IPS-11a (cell line): ENCODE data around the gene SKA2.
"Not testable (repeated sequence)": the region's sequence is repeated elsewhere in the genome, so short reads cannot be mapped to it uniquely, and the experiment has no call there.

Experiments used
- H3K4me3 ChIP-seq: one replicate; pipeline ENCODE4 v1.5.1; 2013; ENCODE audit warnings: low read depth, low read length, control low read depth

SKA2 gene

DNA sequence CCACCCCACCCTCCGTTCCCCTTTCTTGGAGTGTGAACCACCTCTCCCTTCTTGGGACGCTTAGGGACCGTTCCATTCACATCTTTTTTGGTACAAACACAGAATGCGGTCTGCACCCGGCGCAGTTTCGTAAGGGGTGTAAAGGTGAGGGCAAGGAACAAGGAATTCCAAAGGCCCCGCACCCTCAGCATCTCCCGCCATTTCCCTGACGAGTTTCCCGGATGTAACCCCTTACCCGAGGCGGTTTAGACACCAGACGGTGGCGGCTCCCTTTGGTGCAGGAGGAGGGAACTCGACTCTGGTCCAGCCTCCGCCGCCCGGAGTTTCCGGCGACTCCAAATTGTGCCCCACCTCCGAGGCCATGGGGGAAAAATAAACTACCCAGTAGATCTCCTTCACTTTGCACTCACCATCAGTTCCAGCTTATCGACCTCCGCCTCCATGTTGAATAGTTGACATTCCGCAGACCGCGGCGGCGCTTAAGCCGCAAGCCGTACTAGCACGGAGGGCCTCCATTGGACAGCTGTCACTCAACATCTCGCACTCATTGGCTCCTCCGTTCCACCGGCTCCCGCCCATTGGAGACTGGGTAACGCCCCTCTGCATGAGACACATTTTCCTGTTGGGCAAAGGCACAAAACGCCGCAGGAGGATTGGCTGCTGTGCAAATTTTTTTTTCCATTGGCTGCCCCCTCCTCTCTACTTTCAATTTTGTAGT lies at the start of gene SKA2:
SKA2 (minus strand) TSS at position 466 of the 718 bp plus-strand sequence; CDS start at position 443, 23 bp downstream.
- H3K4me3 ChIP-seq, result peak within 1 kb of the TSS; percentile 91

DNA sequence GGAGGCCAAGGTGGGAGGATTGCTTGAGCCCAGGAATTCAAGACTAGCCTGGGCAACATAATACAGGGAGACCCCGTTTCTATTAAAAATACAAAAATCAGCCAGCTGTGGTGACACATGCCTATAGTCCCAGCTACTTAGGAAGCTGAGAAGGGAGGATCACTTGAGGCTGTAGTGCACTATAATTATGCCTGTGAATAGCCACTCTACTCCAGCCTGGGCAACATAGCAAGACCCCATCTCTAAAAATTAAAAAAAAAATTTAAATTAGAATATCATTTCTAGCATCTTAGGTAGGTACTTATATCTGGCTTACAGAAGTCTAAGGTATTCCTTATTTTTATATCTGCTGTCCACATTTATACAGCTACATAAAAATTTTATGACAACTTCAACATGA lies 47.3 kb upstream of the SKA2 start:
- no peak overlapping the region for H3K4me3 ChIP-seq

GRCh38 chr17:59199398-59199797 lies 44.4 kb upstream of the SKA2 start:
- H3K4me3 ChIP-seq, result no peak overlapping the region

GRCh38 chr17:59193336-59193862 lies 38.4 kb upstream of the SKA2 start:
- H3K4me3 ChIP-seq, result no peak overlapping the region

- H3K4me3 ChIP-seq, result no peak overlapping the region
These were observed 35.8 kb upstream of the SKA2 start for GRCh38 chr17:59190806-59191205.

- H3K4me3 ChIP-seq, result no peak overlapping the region
These were observed 31.9 kb upstream of the SKA2 start for GRCh38 chr17:59186850-59187249.

GRCh38 chr17:59185997-59186396 lies 31.0 kb upstream of the SKA2 start:
- no peak overlapping the region for H3K4me3 ChIP-seq

GRCh38 chr17:59181481-59181880 lies 26.5 kb upstream of the SKA2 start:
- no peak overlapping the region for H3K4me3 ChIP-seq

DNA sequence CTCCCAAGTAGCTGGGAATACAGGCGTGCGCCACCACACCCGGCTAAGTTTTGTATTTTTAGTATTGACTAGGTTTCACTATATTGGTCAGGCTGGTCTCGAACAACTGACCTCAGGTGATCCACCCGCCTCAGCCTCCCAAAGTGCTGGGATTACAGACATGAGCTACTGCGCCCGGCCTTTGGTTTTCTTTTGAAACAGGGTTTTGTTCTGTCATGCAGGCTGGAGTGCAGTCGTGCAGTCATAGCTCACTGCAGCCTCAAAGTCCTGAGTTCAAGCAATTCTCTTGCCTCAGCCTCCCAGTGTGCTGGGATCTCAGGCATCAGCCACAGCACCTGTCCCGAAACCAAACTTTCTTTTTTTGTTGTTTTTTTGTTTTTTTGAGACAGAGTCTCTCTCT lies 25.6 kb upstream of the SKA2 start:
- H3K4me3 ChIP-seq, result no peak overlapping the region

DNA sequence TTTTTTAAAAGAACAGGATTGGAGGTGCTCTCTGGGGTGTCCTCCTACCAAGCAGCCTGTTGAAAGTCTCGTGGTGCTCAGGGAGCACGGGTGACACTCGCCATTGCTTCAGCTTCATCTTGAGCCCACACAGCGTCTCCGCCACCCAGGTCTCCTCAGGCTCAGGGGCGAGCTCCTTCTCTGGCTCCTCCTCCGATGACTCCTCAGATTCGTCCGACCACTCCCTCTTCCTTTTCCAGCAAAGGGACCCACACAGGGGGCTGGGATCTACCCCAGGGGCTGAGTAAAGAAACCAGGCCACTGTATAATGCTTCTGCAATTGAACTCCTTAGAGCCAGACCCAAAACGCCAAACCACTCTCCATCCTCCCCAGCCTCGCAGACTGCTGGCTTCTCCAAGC lies 24.6 kb upstream of the SKA2 start:
- H3K4me3 ChIP-seq, result not testable (repeated sequence)

DNA sequence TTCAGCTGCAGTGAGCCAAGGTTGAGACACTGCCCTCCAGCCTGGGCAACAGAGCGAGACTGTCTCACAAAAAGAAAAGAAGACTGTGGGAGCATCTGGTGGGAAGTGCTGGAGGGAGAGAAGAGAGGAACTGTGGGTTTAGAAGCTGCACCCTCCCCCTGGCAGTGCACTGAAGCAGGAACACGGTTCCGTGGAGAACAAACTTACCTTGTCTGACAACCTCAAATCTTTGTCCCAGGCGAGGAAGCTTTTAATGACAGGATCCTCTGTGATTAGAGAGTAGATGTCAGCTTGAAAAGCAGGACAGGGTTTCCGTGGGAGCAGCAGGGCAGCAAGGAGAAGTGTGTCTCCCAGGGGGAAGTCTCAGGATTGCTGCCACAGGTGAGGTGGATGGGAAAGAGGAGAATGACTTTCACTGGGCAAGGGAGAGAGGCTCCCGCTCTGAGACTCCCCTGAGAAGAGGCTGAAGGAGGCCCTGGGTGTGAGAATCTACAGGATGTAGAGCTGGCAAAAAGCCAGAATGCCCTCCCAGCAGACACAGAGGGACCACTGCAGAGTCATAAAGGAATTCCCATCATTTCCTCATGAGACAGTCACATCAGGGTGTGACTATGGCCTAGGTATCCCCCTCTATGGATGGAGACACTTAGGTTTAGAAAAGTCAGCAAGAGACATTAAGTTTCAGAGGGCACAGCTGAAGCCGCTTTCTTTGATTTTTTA lies 23.4 kb upstream of the SKA2 start:
- H3K4me3 ChIP-seq, result no peak overlapping the region

GRCh38 chr17:59175076-59175475 lies 20.1 kb upstream of the SKA2 start:
- H3K4me3 ChIP-seq, result no peak overlapping the region

DNA sequence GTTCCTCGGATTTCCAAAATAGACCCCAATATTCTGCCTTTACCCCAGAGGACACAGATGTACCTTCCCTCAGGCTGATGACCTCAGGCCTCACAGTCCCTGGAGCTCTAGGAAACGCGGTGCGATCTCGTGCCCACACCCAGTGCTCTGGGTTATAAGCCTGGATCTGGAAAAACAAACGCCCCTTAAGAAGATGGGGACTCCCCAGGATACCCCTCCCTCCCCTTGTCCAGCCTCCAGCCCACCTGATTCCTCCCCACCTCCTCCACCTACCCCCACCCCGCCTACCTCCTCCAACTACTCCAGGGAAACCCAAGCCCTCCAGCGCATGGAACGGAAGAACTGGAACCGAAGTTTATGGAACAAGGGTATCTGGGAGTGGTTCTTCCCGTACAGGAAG lies 19.7 kb upstream of the SKA2 start:
- no peak overlapping the region for H3K4me3 ChIP-seq

DNA sequence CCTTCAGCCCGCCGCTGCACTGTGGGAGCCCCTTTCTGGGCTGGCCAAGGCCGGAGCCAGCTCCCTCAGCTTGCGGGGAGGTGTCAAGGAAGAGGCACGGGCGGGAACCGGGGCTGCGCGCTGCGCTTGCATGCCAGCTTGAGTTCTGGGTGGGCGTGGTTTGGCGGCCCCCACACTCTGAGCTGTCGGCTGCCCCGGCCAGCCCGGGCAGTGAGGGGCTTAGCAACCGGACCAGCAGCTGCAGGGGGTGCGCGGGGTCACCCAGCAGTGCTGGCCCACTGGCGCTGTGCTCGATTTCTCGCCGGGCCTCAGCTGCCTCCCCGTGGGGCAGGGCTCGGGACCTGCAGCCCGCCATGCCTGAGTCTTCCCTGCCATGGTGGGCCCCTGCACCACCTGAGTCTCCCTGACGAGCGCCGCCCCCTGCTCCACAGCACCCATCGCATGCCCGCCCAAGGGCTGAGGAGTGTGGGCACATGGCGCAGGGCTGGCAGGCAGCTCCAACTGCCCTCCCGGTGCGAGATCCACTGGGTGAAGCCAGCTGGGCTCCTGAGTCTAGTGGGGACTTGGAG lies 17.5 kb upstream of the SKA2 start:
- no peak overlapping the region for H3K4me3 ChIP-seq

DNA sequence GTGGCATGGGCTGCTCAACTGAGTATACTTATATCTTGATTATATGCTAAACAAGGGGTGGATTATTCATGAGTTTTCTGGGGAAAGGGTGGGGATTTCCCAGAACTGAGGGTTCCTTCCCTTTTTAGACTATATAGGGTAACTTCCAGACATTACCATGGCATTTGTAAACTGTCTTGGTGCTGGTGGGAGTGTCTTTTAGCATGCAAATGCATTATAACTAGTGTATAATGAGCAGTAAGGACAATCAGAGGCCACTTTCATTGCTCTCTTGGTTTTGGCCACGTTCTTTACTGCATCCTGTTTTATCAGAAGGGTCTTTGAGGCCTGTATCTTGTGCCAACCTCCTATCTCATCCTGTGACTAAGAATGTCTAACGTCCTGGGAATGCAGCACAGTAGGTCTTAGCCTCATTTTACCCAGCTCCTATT lies 12.6 kb upstream of the SKA2 start:
- no peak overlapping the region for H3K4me3 ChIP-seq

- H3K4me3 ChIP-seq, result no peak overlapping the region
These were observed 11.0 kb upstream of the SKA2 start for GRCh38 chr17:59165933-59166342.

DNA sequence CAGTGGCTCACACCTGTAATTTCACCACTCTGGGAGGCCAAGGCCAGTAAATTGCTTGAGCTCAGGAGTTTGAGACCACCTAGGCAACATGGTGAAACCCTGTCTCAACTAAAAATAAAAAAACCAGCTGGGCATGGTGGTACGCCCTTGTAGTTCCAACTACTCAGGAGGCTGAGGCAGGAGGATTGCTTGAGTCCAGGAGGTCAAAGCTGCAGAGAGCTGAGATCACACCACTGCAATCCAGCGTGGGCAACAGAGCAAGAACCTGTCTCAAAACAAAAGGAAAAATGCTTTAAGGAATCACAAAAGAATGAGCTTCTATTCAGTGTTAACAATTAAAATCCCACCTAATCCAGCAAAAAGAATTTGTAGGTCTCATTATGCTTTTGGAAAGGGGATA lies 6.5 kb upstream of the SKA2 start:
- H3K4me3 ChIP-seq, result no peak overlapping the region

DNA sequence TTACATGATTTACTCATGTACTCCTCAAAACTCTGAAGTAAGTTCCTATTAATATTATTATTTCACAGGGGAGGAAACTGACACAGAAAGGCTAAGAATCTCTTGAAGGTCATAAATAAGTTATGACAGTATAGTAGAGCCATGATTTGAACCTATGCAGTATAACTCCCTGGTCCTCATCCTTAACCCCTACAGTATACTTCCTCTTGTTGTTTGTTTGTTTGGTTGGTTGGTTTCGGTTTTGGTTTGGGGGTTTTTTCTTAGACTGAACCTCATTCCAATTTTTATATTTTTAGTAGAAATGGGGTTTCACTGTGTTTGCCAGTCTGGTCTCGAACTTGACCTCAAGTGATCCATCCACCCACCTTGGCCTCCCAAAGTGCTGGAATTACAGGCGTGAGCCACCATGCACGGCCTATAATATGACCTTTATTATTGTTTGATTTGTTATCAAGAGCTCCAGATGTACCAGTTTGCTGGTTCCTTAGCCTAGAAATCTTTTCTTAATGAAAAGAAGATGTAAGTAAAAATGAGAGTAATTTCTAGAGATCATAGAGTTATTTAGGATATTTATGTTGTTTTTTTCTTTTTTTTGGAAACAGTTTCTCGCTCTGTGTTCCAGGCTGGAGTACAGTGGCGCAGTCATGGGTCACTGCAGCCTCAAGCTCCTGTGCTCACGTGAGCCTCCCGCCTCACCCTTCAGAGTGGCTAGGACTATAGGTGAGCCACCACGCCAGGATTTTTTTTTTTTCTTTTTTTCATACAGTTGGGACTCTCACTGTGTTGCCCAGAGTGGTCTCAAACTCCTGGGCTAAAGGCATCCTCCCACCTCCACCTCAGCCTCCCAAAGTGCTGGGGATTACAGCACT lies 5.4 kb upstream of the SKA2 start:
- H3K4me3 ChIP-seq, result no peak overlapping the region

GRCh38 chr17:59155439-59156177 lies 622 bp upstream of the SKA2 start, which contains the start of gene PRR11:
Gene PRR11, plus strand, starts transcription at chr17:59155746. Its CDS starts 14,007 bp downstream, at chr17:59169753.
- H3K4me3 ChIP-seq, result peak within 1 kb of the TSS; percentile 91

DNA sequence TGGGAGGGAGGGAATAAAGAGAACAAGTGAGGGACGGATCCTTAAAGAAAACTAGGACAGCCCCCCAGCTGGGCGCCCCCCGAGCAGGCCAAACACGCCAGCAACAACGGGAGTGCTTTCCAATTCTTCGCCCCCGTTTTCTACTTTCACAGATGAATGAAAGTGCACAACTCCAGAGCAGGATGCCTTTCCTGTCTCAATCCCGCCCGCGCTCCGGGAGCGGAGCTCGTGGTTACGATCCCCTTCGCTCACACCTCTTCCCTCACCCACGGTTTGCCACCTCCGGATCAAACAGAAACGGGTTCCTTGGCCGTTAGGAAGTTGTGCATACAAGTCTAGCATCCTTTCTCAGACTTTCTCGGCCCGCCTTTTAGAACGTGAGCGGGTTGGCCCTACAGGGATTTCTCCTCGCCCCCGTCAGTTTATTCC lies 680 bp downstream of the SKA2 start:
- H3K4me3 ChIP-seq, result peak overlapping the region; percentile 91
